ENCODE results near the gene DHX35. TPM values are rescaled to one million over a fixed set of nuclear protein-coding genes. Genes with fewer than 3 reads are reported as not detected.

The DHX35 gene
- total and polyA plus RNA-seq, 8 donors = 2.2 to 6.8 (median 3.3) TPM

DNA sequence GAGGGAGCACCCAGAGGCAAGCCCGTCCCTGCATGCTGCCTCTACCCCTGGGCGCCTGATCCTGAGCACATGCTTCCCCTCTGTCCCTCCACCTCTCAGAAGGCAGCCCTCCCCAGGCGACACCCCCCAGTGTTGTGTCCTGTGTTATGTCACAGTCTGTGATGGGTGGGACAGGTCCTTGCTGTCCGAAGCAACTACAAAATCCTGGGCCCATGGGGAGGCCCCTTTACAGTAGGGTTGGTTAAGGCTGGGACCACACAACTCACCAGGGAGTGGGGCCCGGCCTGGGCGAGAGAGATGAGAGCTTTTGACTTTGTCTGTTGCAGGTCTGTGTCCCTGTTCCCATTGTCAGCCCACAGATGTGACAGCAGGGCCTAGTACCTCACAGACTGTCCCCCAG lies 78.0 kb downstream of the DHX35 start:
- 84 to 95% methylated on average over 6 of the region's 6 CpGs for WGBS, 2 donors
- no peak for ATAC-seq
- FAIRE-seq = no peak
- Histone ChIP-seq H3K9me3 (no peaks in the 10 kb centered on the region), H3K36me3 (peaks cover 0 to 36% (median 4%) of the 10 kb centered on the region in 3 donors), H3K4me1 (no peaks in the 10 kb centered on the region), H3K4me3 (no peak overlapping the region), H3K27ac (no peak overlapping the region), H3K27me3 (no peaks in the 10 kb centered on the region)
- intact Hi-C loops (cut with DNase I) = no loop called here
- no peak for DNase-seq
- TF ChIP-seq, protein P1, sequence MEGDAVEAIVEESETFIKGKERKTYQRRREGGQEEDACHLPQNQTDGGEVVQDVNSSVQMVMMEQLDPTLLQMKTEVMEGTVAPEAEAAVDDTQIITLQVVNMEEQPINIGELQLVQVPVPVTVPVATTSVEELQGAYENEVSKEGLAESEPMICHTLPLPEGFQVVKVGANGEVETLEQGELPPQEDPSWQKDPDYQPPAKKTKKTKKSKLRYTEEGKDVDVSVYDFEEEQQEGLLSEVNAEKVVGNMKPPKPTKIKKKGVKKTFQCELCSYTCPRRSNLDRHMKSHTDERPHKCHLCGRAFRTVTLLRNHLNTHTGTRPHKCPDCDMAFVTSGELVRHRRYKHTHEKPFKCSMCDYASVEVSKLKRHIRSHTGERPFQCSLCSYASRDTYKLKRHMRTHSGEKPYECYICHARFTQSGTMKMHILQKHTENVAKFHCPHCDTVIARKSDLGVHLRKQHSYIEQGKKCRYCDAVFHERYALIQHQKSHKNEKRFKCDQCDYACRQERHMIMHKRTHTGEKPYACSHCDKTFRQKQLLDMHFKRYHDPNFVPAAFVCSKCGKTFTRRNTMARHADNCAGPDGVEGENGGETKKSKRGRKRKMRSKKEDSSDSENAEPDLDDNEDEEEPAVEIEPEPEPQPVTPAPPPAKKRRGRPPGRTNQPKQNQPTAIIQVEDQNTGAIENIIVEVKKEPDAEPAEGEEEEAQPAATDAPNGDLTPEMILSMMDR (IDR thresholded peaks at IDR 0.05) = no peak

DNA sequence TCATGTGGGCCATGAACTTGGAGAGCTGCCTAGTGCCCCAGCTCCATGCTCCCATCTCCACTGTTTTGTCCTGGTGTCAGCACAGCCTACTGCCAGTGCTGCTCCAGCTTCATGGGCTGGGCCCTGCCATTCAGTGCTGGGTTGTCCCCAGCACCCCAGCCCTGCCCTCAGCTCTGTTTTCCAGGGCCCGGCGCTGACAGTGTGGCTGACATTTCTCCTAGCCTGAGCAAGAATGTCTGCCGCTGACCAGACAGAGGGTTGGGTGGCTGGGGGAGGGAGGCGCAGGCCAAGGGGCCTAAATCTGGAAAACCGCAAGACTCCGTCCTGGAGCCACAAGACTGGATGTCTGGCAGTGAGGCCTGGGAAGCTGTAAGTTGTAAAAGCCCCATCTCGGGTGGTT lies 78.9 kb downstream of the DHX35 start:
- intact Hi-C loops (cut with DNase I) = no loop called here
- no peak for DNase-seq
- no peaks in the 10 kb centered on the region for H3K27me3 ChIP-seq
- H3K36me3 ChIP-seq = peaks cover 0 to 26% (median 4%) of the 10 kb centered on the region in 3 donors
- no peak overlapping the region for H3K27ac ChIP-seq
- no peaks in the 10 kb centered on the region for H3K9me3 ChIP-seq
- no peak overlapping the region for H3K4me3 ChIP-seq
- ATAC-seq = no peak
- TF ChIP-seq, protein P1 (IDR thresholded peaks at IDR 0.05) = no peak
- WGBS, 2 donors = 90 to 92% methylated on average over 7 of the region's 7 CpGs
- no peaks in the 10 kb centered on the region for H3K4me1 ChIP-seq
- no peak for FAIRE-seq

DNA sequence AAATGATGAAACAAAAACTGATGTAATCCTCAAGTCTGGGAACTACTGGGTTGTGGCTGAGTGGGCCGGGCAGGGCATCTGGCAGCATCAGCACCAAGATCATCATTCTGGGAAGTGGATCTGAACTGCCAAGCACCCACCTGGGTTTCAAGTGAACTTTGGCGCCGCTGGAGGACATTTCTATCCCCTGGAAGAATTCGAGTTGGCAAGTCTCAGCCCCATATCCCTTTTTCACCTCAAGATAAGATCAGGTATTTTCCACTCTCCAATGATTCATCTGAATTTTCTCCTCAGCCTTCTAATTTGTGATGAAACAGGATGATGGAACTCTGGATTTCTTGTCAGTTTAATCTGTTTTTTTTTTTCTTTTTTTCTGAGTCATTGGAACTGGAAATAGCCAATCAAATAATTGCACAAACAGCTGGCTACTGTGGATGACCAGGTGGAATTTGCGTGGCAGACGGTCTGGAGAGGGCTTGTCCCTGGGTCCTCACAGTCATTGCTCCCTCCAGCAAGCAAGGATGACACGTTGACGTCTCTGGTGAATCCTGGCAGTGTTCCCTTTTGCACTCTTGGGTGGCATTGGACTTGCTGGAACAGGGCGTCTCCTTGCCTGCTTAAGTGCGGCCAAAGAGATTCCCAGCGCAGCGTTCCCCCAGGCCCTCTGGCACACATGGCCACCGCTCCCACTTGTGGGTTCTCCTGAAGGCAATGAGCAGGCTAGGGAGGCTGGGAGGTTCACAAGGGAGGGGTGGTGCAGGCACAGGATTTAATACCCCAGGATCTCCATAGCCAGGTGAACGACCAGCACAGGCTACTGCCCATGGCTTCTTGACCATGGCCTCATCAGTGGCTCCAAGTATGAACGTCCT lies 80.4 kb downstream of the DHX35 start:
- 86 to 87% methylated on average over 15 of the region's 15 CpGs for WGBS, 2 donors
- no peaks in the 10 kb centered on the region for H3K9me3 ChIP-seq
- DNase-seq (no peak), FAIRE-seq (no peak), ATAC-seq (no peak)
- H3K4me3 ChIP-seq = no peak overlapping the region
- H3K4me1 ChIP-seq = no peaks in the 10 kb centered on the region
- TF ChIP-seq, protein P1 (IDR thresholded peaks at IDR 0.05) = no peak
- intact Hi-C loops (cut with DNase I) = no loop called here
- H3K36me3 ChIP-seq = peaks cover 0 to 24% (median 4%) of the 10 kb centered on the region in 3 donors
- H3K27me3 ChIP-seq = no peaks in the 10 kb centered on the region
- H3K27ac ChIP-seq = no peak overlapping the region

- intact Hi-C loops (cut with DNase I) = no loop called here
- H3K9me3 ChIP-seq = no peaks in the 10 kb centered on the region
- H3K27ac ChIP-seq = no peak overlapping the region
- H3K36me3 ChIP-seq = peaks cover 0 to 13% (median 0%) of the 10 kb centered on the region in 3 donors
- WGBS, 2 donors = 98 to 100% methylated on average over 6 of the region's 6 CpGs
- TF ChIP-seq, protein P1 (IDR thresholded peaks at IDR 0.05) = no peak
- no peak for DNase-seq
- no peak for FAIRE-seq
- H3K4me1 ChIP-seq = no peaks in the 10 kb centered on the region
- no peak overlapping the region for H3K4me3 ChIP-seq
- ATAC-seq = no peak
- H3K27me3 ChIP-seq = no peaks in the 10 kb centered on the region
These were observed 82.4 kb downstream of the DHX35 start for GRCh38 chr20:39044501-39044900.

GRCh38 chr20:39045676-39046075 lies 83.5 kb downstream of the DHX35 start:
- 74 to 85% methylated on average over 8 of the region's 8 CpGs for WGBS, 2 donors
- peaks cover 0 to under 1% (median 0%) of the 10 kb centered on the region in 3 donors for H3K36me3 ChIP-seq
- FAIRE-seq = no peak
- TF ChIP-seq, protein P1 (IDR thresholded peaks at IDR 0.05) = no peak
- H3K27me3 ChIP-seq = no peaks in the 10 kb centered on the region
- H3K4me3 ChIP-seq = no peak overlapping the region
- no peak overlapping the region for H3K27ac ChIP-seq
- intact Hi-C loops (cut with DNase I) = no loop called here
- no peak for DNase-seq
- no peak for ATAC-seq
- no peaks in the 10 kb centered on the region for H3K4me1 ChIP-seq
- no peaks in the 10 kb centered on the region for H3K9me3 ChIP-seq
